ENCODE measurements around the gene SYCE1.
"Not testable (repeated sequence)": the region's sequence is repeated elsewhere in the genome, so short reads cannot be mapped to it uniquely, and the experiment has no call there.

SYCE1 gene

GRCh38 chr10:133600657-133601056 is 35.3 kb upstream of the SYCE1 start:
- no peak for DNase-seq
- TF ChIP-seq CTCF (IDR thresholded peaks at IDR 0.05; ENCODE audit: low read depth, low read length, missing control alignments), result no peak
- Histone ChIP-seq H3K27me3 (replicated peaks) (no peaks in the 10 kb centered on the region), H3K27ac (no peak overlapping the region), H3K36me3 (replicated peaks) (no peaks in the 10 kb centered on the region), H3K4me3 (ENCODE audit: low read depth, low read length) (no peak overlapping the region)
- in situ Hi-C loops (cut with HindIII; ENCODE audit: low pct_ligation_motif_present, low sequenced_read_pairs), result no loop called here

GRCh38 chr10:133599869-133600268 is 34.5 kb upstream of the SYCE1 start:
- H3K4me3 ChIP-seq (ENCODE audit: low read depth, low read length); in situ Hi-C loops (cut with HindIII; ENCODE audit: low pct_ligation_motif_present, low sequenced_read_pairs); DNase-seq; H3K27ac ChIP-seq; H3K36me3 ChIP-seq (replicated peaks); H3K27me3 ChIP-seq (replicated peaks): not testable (repeated sequence)

- TF ChIP-seq CTCF (IDR thresholded peaks at IDR 0.05; ENCODE audit: low read depth, low read length, missing control alignments), result no peak
- Histone ChIP-seq H3K27me3 (replicated peaks) (no peaks in the 10 kb centered on the region), H3K27ac (no peak overlapping the region), H3K4me3 (ENCODE audit: low read depth, low read length) (no peak overlapping the region), H3K36me3 (replicated peaks) (no peaks in the 10 kb centered on the region)
- no peak for DNase-seq
- in situ Hi-C loops (cut with HindIII; ENCODE audit: low pct_ligation_motif_present, low sequenced_read_pairs), result no loop called here
These were observed 27.3 kb upstream of the SYCE1 start for GRCh38 chr10:133592716-133593115.

GRCh38 chr10:133590970-133591359 is 25.6 kb upstream of the SYCE1 start:
- TF ChIP-seq CTCF (IDR thresholded peaks at IDR 0.05; ENCODE audit: low read depth, low read length, missing control alignments), result no peak
- Histone ChIP-seq H3K36me3 (replicated peaks) (no peaks in the 10 kb centered on the region), H3K27me3 (replicated peaks) (no peaks in the 10 kb centered on the region), H3K27ac (no peak overlapping the region), H3K4me3 (ENCODE audit: low read depth, low read length) (no peak overlapping the region)
- no peak for DNase-seq
- in situ Hi-C loops (cut with HindIII; ENCODE audit: low pct_ligation_motif_present, low sequenced_read_pairs), result no loop called here

GRCh38 chr10:133590226-133590969 is 25.0 kb upstream of the SYCE1 start:
- TF ChIP-seq CTCF (IDR thresholded peaks at IDR 0.05; ENCODE audit: low read depth, low read length, missing control alignments), result no peak
- in situ Hi-C loops (cut with HindIII; ENCODE audit: low pct_ligation_motif_present, low sequenced_read_pairs), result no loop called here

GRCh38 chr10:133577037-133577436 is 11.7 kb upstream of the SYCE1 start:
- H3K27ac ChIP-seq; in situ Hi-C loops (cut with HindIII; ENCODE audit: low pct_ligation_motif_present, low sequenced_read_pairs); H3K36me3 ChIP-seq (replicated peaks); H3K4me3 ChIP-seq (ENCODE audit: low read depth, low read length); H3K27me3 ChIP-seq (replicated peaks); DNase-seq: not testable (repeated sequence)

More at GRCh38 chr10:133590226-133590969, 25.0 kb upstream of the SYCE1 start:
- H3K4me3 ChIP-seq (ENCODE audit: low read depth, low read length), result no peak overlapping the region
- no peaks in the 10 kb centered on the region for H3K27me3 ChIP-seq (replicated peaks)
- H3K27ac ChIP-seq, result no peak overlapping the region
- no peak for DNase-seq
- no peaks in the 10 kb centered on the region for H3K36me3 ChIP-seq (replicated peaks)

- in situ Hi-C loops (cut with HindIII; ENCODE audit: low pct_ligation_motif_present, low sequenced_read_pairs); H3K36me3 ChIP-seq (replicated peaks); H3K27me3 ChIP-seq (replicated peaks): not testable (repeated sequence)
These were observed 8.1 kb upstream of the SYCE1 start for GRCh38 chr10:133573460-133573859.

GRCh38 chr10:133572055-133572454 is 6.7 kb upstream of the SYCE1 start:
- DNase-seq; H3K27me3 ChIP-seq (replicated peaks); in situ Hi-C loops (cut with HindIII; ENCODE audit: low pct_ligation_motif_present, low sequenced_read_pairs); H3K27ac ChIP-seq; H3K36me3 ChIP-seq (replicated peaks); H3K4me3 ChIP-seq (ENCODE audit: low read depth, low read length): not testable (repeated sequence)

More at GRCh38 chr10:133573460-133573859, 8.1 kb upstream of the SYCE1 start:
- not testable (repeated sequence) for H3K4me3 ChIP-seq (ENCODE audit: low read depth, low read length); H3K27ac ChIP-seq; DNase-seq

GRCh38 chr10:133569801-133570200 is 4.4 kb upstream of the SYCE1 start:
- in situ Hi-C loops (cut with HindIII; ENCODE audit: low pct_ligation_motif_present, low sequenced_read_pairs), result not testable (repeated sequence)

GRCh38 chr10:133568831-133569527 is 3.6 kb upstream of the SYCE1 start:
- H3K27me3 ChIP-seq (replicated peaks); H3K36me3 ChIP-seq (replicated peaks); DNase-seq; H3K4me3 ChIP-seq (ENCODE audit: low read depth, low read length); in situ Hi-C loops (cut with HindIII; ENCODE audit: low pct_ligation_motif_present, low sequenced_read_pairs); H3K27ac ChIP-seq: not testable (repeated sequence)

More at GRCh38 chr10:133569801-133570200, 4.4 kb upstream of the SYCE1 start:
- H3K4me3 ChIP-seq (ENCODE audit: low read depth, low read length); H3K27me3 ChIP-seq (replicated peaks); H3K27ac ChIP-seq; H3K36me3 ChIP-seq (replicated peaks); DNase-seq: not testable (repeated sequence)

Data from brain microvascular endothelial cell (primary cell).